H9 (cell line): ENCODE measurements around the gene IVNS1ABP. TPM values are rescaled to one million over a fixed set of nuclear protein-coding genes. Genes with fewer than 3 reads are reported as not detected.

ENCODE experiments used
- DNase-seq: peaks from one replicate; pipeline ENCODE4 v3.0.0-alpha.2; 2017
- H2AFZ ChIP-seq: one replicate; pipeline ENCODE4 v1.6.1; 2013; ENCODE audit warnings: mild to moderate bottlenecking, low read length, control low read depth, moderate library complexity
- H2AK5ac ChIP-seq: 2 replicates; pipeline ENCODE4 v1.6.1; 2013; ENCODE audit warnings: low read length, control low read depth, mixed read lengths; ENCODE audit not compliant: insufficient read length
- H2BK120ac ChIP-seq: one replicate; pipeline ENCODE4 v1.6.1; 2013; ENCODE audit warnings: low read depth, mild to moderate bottlenecking, low read length, control low read depth, inconsistent platforms; ENCODE audit not compliant: poor library complexity, severe bottlenecking
- H2BK12ac ChIP-seq: 2 replicates; pipeline ENCODE4 v1.6.1; 2013; ENCODE audit warnings: low read length, control low read depth, mixed read lengths, low read depth; ENCODE audit not compliant: insufficient read length
- H2BK15ac ChIP-seq: 2 replicates; pipeline ENCODE4 v1.6.1; 2013; ENCODE audit warnings: low read depth, low read length, control low read depth
- H2BK20ac ChIP-seq: one replicate; pipeline ENCODE4 v1.6.1; 2013; ENCODE audit warnings: low read depth, mild to moderate bottlenecking, low read length, control low read depth, inconsistent platforms; ENCODE audit not compliant: poor library complexity, severe bottlenecking
- H2BK5ac ChIP-seq: 2 replicates; pipeline ENCODE4 v1.6.1; 2013; ENCODE audit warnings: low read length, control low read depth, mixed read lengths; ENCODE audit not compliant: insufficient read length
- H3K14ac ChIP-seq: 2 replicates; pipeline ENCODE4 v1.6.1; 2013; ENCODE audit warnings: low read length, control low read depth; ENCODE audit not compliant: insufficient read depth
- H3K18ac ChIP-seq: 2 replicates; pipeline ENCODE4 v1.6.1; 2013; ENCODE audit warnings: low read depth, mild to moderate bottlenecking, mixed read lengths, low read length, control low read depth; ENCODE audit not compliant: insufficient read length
- H3K23ac ChIP-seq: 2 replicates; pipeline ENCODE4 v1.6.1; 2013; ENCODE audit warnings: low read length, control low read depth, mixed read lengths, low read depth; ENCODE audit not compliant: insufficient read length
- H3K23me2 ChIP-seq: 2 replicates; pipeline ENCODE4 v1.6.1; 2013; ENCODE audit warnings: low read depth, mild to moderate bottlenecking, mixed read lengths, low read length, control low read depth; ENCODE audit not compliant: insufficient read length, poor library complexity, severe bottlenecking
- H3K27ac ChIP-seq: 2 replicates; pipeline ENCODE4 v1.5.1; 2013; ENCODE audit warnings: low read length, control low read depth, mixed read lengths, low read depth; ENCODE audit not compliant: insufficient read length
- H3K27me3 ChIP-seq: 2 replicates; pipeline ENCODE4 v1.6.1; 2013; ENCODE audit warnings: low read length, control low read depth, inconsistent platforms; ENCODE audit not compliant: insufficient read depth
- H3K4ac ChIP-seq: 2 replicates; pipeline ENCODE4 v1.6.1; 2013; ENCODE audit warnings: low read depth, mild to moderate bottlenecking, control low read depth, inconsistent platforms, low read length, moderate library complexity
- H3K4me1 ChIP-seq: 2 replicates; pipeline ENCODE4 v1.6.1; 2013; ENCODE audit warnings: low read length, control low read depth, inconsistent platforms; ENCODE audit not compliant: insufficient read depth
- H3K4me2 ChIP-seq: 2 replicates; pipeline ENCODE4 v1.6.1; 2013; ENCODE audit warnings: low read length, control low read depth, mixed read lengths; ENCODE audit not compliant: insufficient read length, insufficient read depth
- H3K56ac ChIP-seq: 2 replicates; pipeline ENCODE4 v1.6.1; 2013; ENCODE audit warnings: low read depth, mild to moderate bottlenecking, mixed read lengths, low read length, control low read depth; ENCODE audit not compliant: insufficient read length
- H3K79me1 ChIP-seq: 2 replicates; pipeline ENCODE4 v1.6.1; 2013; ENCODE audit warnings: low read depth, mild to moderate bottlenecking, moderate library complexity, low read length, control low read depth, inconsistent platforms; ENCODE audit not compliant: insufficient read depth, poor library complexity, severe bottlenecking
- H3K79me2 ChIP-seq: 2 replicates; pipeline ENCODE4 v1.6.1; 2013; ENCODE audit warnings: low read length, control low read depth, inconsistent platforms; ENCODE audit not compliant: insufficient read depth
- H3K9ac ChIP-seq: 2 replicates; pipeline ENCODE4 v1.6.1; 2013; ENCODE audit warnings: low read length, control low read depth, mixed read lengths; ENCODE audit not compliant: insufficient read length; ENCODE audit errors: extremely low read depth
- H3K9me3 ChIP-seq: one replicate; pipeline ENCODE4 v1.6.1; 2013; ENCODE audit warnings: low read depth, low read length, inconsistent platforms; ENCODE audit not compliant: control insufficient read depth
- H3T11ph ChIP-seq: one replicate; pipeline ENCODE4 v1.6.1; 2013; ENCODE audit warnings: mild to moderate bottlenecking, low read length, control low read depth, inconsistent platforms
- H4K20me1 ChIP-seq: one replicate; pipeline ENCODE4 v1.6.1; 2013; ENCODE audit not compliant: control insufficient read depth, insufficient read length, insufficient read depth
- H4K5ac ChIP-seq: 2 replicates; pipeline ENCODE4 v1.6.1; 2013; ENCODE audit warnings: low read depth, mild to moderate bottlenecking, mixed read lengths, low read length, control low read depth; ENCODE audit not compliant: insufficient read length
- H4K8ac ChIP-seq: replicated peaks from 2 replicates; pipeline ENCODE4 v1.6.1; 2013; ENCODE audit warnings: low read length, control low read depth, mixed read lengths, low read depth; ENCODE audit not compliant: insufficient read length
- H4K91ac ChIP-seq: 2 replicates; pipeline ENCODE4 v1.6.1; 2013; ENCODE audit warnings: low read depth, mild to moderate bottlenecking, moderate library complexity, mixed read lengths, low read length, control low read depth; ENCODE audit not compliant: insufficient read length
- H3K27ac Mint-ChIP-seq, 3 experiments: 2 replicates in 2 of 3; 3 replicates in 1 of 3; pipeline ENCODE4 v1.8.0; 2020 to 2021; ENCODE audit warnings: mixed read lengths in 3 of 3, mild to moderate bottlenecking in 1 of 3, moderate library complexity in 1 of 3
- H3K27me3 Mint-ChIP-seq: 2 replicates; pipeline ENCODE4 v1.8.0; 2021; ENCODE audit warnings: low read depth, mild to moderate bottlenecking, moderate library complexity, mixed read lengths
- H3K36me3 Mint-ChIP-seq, 3 experiments: 2 replicates in 2 of 3; 3 replicates in 1 of 3; pipeline ENCODE4 v1.8.0; 2020 to 2021; ENCODE audit warnings: low read depth in 3 of 3, mixed read lengths in 3 of 3; ENCODE audit not compliant: insufficient read depth in 1 of 3
- H3K4me1 Mint-ChIP-seq, 2 experiments: 2 replicates each; pipeline ENCODE4 v1.8.0; 2020; ENCODE audit warnings: mixed read lengths in 2 of 2
- H3K4me3 Mint-ChIP-seq, 2 experiments: 2 replicates in 1 of 2; 3 replicates in 1 of 2; pipeline ENCODE4 v1.8.0; 2020 to 2021; ENCODE audit warnings: mild to moderate bottlenecking in 2 of 2, mixed read lengths in 2 of 2, moderate library complexity in 1 of 2
- H3K9me3 Mint-ChIP-seq, 2 experiments: 2 replicates in 1 of 2; 3 replicates in 1 of 2; pipeline ENCODE4 v1.8.0; 2020; ENCODE audit warnings: mild to moderate bottlenecking in 2 of 2, mixed read lengths in 2 of 2, moderate library complexity in 1 of 2
- WGBS: extraction: QIAGEN DNeasy Blood & Tissue Kit; methylation state at CpG from one replicate; pipeline ENCODE4 v1.1.7; 2013; ENCODE audit warnings: missing lambda C conversion rate, low lambda C conversion rate, mixed read lengths; ENCODE audit not compliant: insufficient read length; ENCODE audit errors: extremely low coverage; 5-methylcytosine and 5-hydroxymethylcytosine counted together
- total RNA-seq: library from RNA; stranded (reverse); gene quantifications from 2 replicates; pipeline ENCODE4 v1.2.1, GENCODE V29; 2021
- TF ChIP-seq, protein P1 (sequence below): fragments of 200-600 bp; sonication (generic); conservative IDR thresholded peaks from 3 replicates; pipeline ENCODE4 v1.8.0; 2021; ENCODE audit warnings: antibody characterized with exemption, mild to moderate bottlenecking

Gene IVNS1ABP
- total RNA-seq, 1 experiment from 2014 or later = 110 TPM

DNA sequence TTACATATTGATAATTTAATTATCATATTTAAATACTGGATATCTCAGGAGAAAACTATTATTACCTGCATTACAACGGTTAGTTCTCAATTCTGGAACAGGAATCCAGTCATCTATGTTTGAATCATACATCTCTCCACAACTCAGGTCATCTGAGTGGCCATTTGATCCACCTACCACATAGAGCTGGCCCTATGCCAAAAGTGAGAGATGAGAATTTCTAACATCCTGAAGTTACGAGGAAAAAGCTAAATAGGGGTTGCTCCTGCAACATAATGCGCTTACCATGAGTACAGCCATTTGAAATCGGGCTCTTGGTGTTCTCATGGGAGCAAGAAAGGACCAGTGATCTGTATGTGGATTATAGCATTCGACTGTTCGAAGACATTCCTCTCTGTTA is 16.9 kb downstream of the IVNS1ABP start:
- no peaks in the 10 kb centered on the region for H3K4me1 ChIP-seq
- Mint-ChIP-seq H3K4me1 (no peaks in the 10 kb centered on the region), H3K9me3 (no peaks in the 10 kb centered on the region)

More for the DNA sequence above, 16.9 kb downstream of the IVNS1ABP start:
- Histone ChIP-seq H3K23ac (no peak overlapping the region), H3K27me3 (no peaks in the 10 kb centered on the region), H4K20me1 (no peaks in the 10 kb centered on the region), H3K4me2 (no peak overlapping the region), H2BK5ac (no peak overlapping the region), H3T11ph (no peak overlapping the region), H3K9ac (no peak overlapping the region), H3K56ac (no peak overlapping the region), H3K23me2 (no peaks in the 10 kb centered on the region), H2BK120ac (no peak overlapping the region), H2BK20ac (no peak overlapping the region), H3K79me2 (no peaks in the 10 kb centered on the region), H2BK12ac (no peak overlapping the region), H2AFZ (no peak overlapping the region), H2BK15ac (no peak overlapping the region), H3K79me1 (peaks cover 2% of the 10 kb centered on the region), H4K8ac (no peak overlapping the region), H3K14ac (no peak overlapping the region), H3K27ac (no peak overlapping the region), H3K9me3 (no peaks in the 10 kb centered on the region), H4K91ac (no peak overlapping the region), H4K5ac (no peak overlapping the region), H3K4ac (no peak overlapping the region), H3K18ac (no peak overlapping the region), H2AK5ac (no peak overlapping the region)
- Mint-ChIP-seq H3K4me3 (no peak overlapping the region), H3K27ac (no peak overlapping the region), H3K27me3 (no peaks in the 10 kb centered on the region), H3K36me3 (peaks cover 44 to 93% (median 68%) of the 10 kb centered on the region in 3 experiments; a peak in 6 of 7 replicates)
- TF ChIP-seq, protein P1, sequence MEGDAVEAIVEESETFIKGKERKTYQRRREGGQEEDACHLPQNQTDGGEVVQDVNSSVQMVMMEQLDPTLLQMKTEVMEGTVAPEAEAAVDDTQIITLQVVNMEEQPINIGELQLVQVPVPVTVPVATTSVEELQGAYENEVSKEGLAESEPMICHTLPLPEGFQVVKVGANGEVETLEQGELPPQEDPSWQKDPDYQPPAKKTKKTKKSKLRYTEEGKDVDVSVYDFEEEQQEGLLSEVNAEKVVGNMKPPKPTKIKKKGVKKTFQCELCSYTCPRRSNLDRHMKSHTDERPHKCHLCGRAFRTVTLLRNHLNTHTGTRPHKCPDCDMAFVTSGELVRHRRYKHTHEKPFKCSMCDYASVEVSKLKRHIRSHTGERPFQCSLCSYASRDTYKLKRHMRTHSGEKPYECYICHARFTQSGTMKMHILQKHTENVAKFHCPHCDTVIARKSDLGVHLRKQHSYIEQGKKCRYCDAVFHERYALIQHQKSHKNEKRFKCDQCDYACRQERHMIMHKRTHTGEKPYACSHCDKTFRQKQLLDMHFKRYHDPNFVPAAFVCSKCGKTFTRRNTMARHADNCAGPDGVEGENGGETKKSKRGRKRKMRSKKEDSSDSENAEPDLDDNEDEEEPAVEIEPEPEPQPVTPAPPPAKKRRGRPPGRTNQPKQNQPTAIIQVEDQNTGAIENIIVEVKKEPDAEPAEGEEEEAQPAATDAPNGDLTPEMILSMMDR = no peak
- WGBS = no CpG with 5 or more reads among the region's 6 CpGs
- no peak for DNase-seq
